ENCODE data around the gene ARHGAP10.

ARHGAP10 gene

GRCh38 chr4:147933316-147933715 is 201.4 kb downstream of the ARHGAP10 start:
- Histone ChIP-seq H3K4me1 (ENCODE audit: control insufficient read depth in 1 of 2, insufficient read depth in 1 of 2, low read depth in 1 of 2, low read length in 1 of 2) (no peaks in the 10 kb centered on the region), H3K27ac (no peak overlapping the region), H3K9me3 (no peaks in the 10 kb centered on the region), H3K4me3 (ENCODE audit: low read depth in 1 of 2, low read length in 1 of 2) (no peak overlapping the region), H3K36me3 (no peaks in the 10 kb centered on the region), H3K27me3 (no peaks in the 10 kb centered on the region)
- no peak for TF ChIP-seq CTCF (IDR thresholded peaks at IDR 0.05)

GRCh38 chr4:147933779-147934178 is 201.9 kb downstream of the ARHGAP10 start:
- no peaks in the 10 kb centered on the region for H3K9me3 ChIP-seq
- TF ChIP-seq CTCF (IDR thresholded peaks at IDR 0.05): no peak
- H3K4me3 ChIP-seq (ENCODE audit: low read depth in 1 of 2, low read length in 1 of 2): no peak overlapping the region
- no peak overlapping the region for H3K27ac ChIP-seq
- H3K27me3 ChIP-seq: no peaks in the 10 kb centered on the region
- no peaks in the 10 kb centered on the region for H3K36me3 ChIP-seq
- H3K4me1 ChIP-seq (ENCODE audit: control insufficient read depth in 1 of 2, insufficient read depth in 1 of 2, low read depth in 1 of 2, low read length in 1 of 2): no peaks in the 10 kb centered on the region

GRCh38 chr4:147938496-147938895 is 206.6 kb downstream of the ARHGAP10 start:
- no peak for TF ChIP-seq CTCF (IDR thresholded peaks at IDR 0.05)
- no peaks in the 10 kb centered on the region for H3K4me1 ChIP-seq (ENCODE audit: control insufficient read depth in 1 of 2, insufficient read depth in 1 of 2, low read depth in 1 of 2, low read length in 1 of 2)

GRCh38 chr4:147940171-147940570 is 208.3 kb downstream of the ARHGAP10 start:
- Histone ChIP-seq H3K4me3 (ENCODE audit: low read depth in 1 of 2, low read length in 1 of 2) (no peak overlapping the region), H3K4me1 (ENCODE audit: control insufficient read depth in 1 of 2, insufficient read depth in 1 of 2, low read depth in 1 of 2, low read length in 1 of 2) (no peaks in the 10 kb centered on the region), H3K27me3 (no peaks in the 10 kb centered on the region), H3K36me3 (no peaks in the 10 kb centered on the region), H3K27ac (no peak overlapping the region), H3K9me3 (no peaks in the 10 kb centered on the region)
- TF ChIP-seq CTCF (IDR thresholded peaks at IDR 0.05): no peak

More at GRCh38 chr4:147938496-147938895, 206.6 kb downstream of the ARHGAP10 start:
- no peak overlapping the region for H3K4me3 ChIP-seq (ENCODE audit: low read depth in 1 of 2, low read length in 1 of 2)
- no peak overlapping the region for H3K27ac ChIP-seq
- H3K36me3 ChIP-seq: no peaks in the 10 kb centered on the region
- no peaks in the 10 kb centered on the region for H3K9me3 ChIP-seq
- no peaks in the 10 kb centered on the region for H3K27me3 ChIP-seq

- no peak overlapping the region for H3K4me3 ChIP-seq (ENCODE audit: low read depth in 1 of 2, low read length in 1 of 2)
- H3K4me1 ChIP-seq (ENCODE audit: control insufficient read depth in 1 of 2, insufficient read depth in 1 of 2, low read depth in 1 of 2, low read length in 1 of 2): no peaks in the 10 kb centered on the region
- no peak overlapping the region for H3K27ac ChIP-seq
- no peaks in the 10 kb centered on the region for H3K36me3 ChIP-seq
- H3K9me3 ChIP-seq: no peaks in the 10 kb centered on the region
- no peak for TF ChIP-seq CTCF (IDR thresholded peaks at IDR 0.05)
- no peaks in the 10 kb centered on the region for H3K27me3 ChIP-seq
Measured at GRCh38 chr4:147941373-147941772, 209.5 kb downstream of the ARHGAP10 start.

GRCh38 chr4:147942729-147943128 is 210.8 kb downstream of the ARHGAP10 start:
- no peaks in the 10 kb centered on the region for H3K27me3 ChIP-seq
- TF ChIP-seq CTCF (IDR thresholded peaks at IDR 0.05): no peak
- no peaks in the 10 kb centered on the region for H3K36me3 ChIP-seq
- H3K9me3 ChIP-seq: no peaks in the 10 kb centered on the region
- H3K27ac ChIP-seq: no peak overlapping the region
- no peak overlapping the region for H3K4me3 ChIP-seq (ENCODE audit: low read depth in 1 of 2, low read length in 1 of 2)
- no peaks in the 10 kb centered on the region for H3K4me1 ChIP-seq (ENCODE audit: control insufficient read depth in 1 of 2, insufficient read depth in 1 of 2, low read depth in 1 of 2, low read length in 1 of 2)

Measured in neutrophil (primary cell).